K562 (cell line): ENCODE data around the gene COL20A1. TPM values are rescaled to one million over a fixed set of nuclear protein-coding genes. Genes with fewer than 3 reads are reported as not detected.

Source experiments
- ATAC-seq: fragments of 200-7000 bp; cut with Tn5 transposase; 3 replicates; pipeline ENCODE4 v1.9.1; 2020; ENCODE audit warnings: moderate library complexity
- BruUV-seq: library from RNA; stranded (reverse); fragments of 400-500 nt; replicated peaks from 2 replicates; lab custom pipeline; 2021; lab: Mats Ljungman, UMichigan
- CTCF ChIA-PET: fragments of 300-600 bp; formaldehyde crosslinking; extraction: SDS; loops from one replicate; lab custom pipeline; 2021; ENCODE audit warnings: low intra/inter-chr PET ratio; lab: Yijun Ruan, JAX
- POLR2A ChIA-PET: fragments of 300-600, 350-650 bp; sonication (Branson Sonifier 250); formaldehyde crosslinking; extraction: SDS; loops from one replicate; lab custom pipeline; 2021; ENCODE audit warnings: antibody characterized with exemption, inconsistent platforms; lab: Yijun Ruan, JAX
- DNase-seq, 4 experiments: peaks; one replicate each; pipeline versions ENCODE4 v3.0.0 to v3.0.0-alpha.2; 2011 to 2018; ENCODE audit warnings: low spot score in 3 of 4, mixed read lengths in 3 of 4; ENCODE audit errors: extremely low read depth in 1 of 4
- FAIRE-seq: peaks from 2 replicates; lab custom pipeline; 2011; peaks lifted over from hg19 to GRCh38; lab: Jason Lieb, UNC
- H2AFZ ChIP-seq: 2 replicates; pipeline ENCODE4 v1.6.0; 2011; ENCODE audit warnings: low read depth, low read length, control low read depth, inconsistent platforms
- H3K27ac ChIP-seq: fragments of 200-600 bp; 3 replicates; pipeline ENCODE4 v1.8.0; 2011; ENCODE audit warnings: low read depth, mild to moderate bottlenecking, control low read depth, inconsistent platforms, low read length, moderate library complexity, mixed read lengths; ENCODE audit errors: extremely low read depth
- H3K27me3 ChIP-seq, 2 experiments: fragments of 300-600 bp in 1 of 2; 2 replicates in 1 of 2; 3 replicates in 1 of 2; pipeline versions ENCODE4 v1.6.0 to v1.8.0; 2011; ENCODE audit warnings: inconsistent platforms in 2 of 2, low read length in 2 of 2, mild to moderate bottlenecking in 1 of 2, mixed read lengths in 1 of 2, moderate library complexity in 1 of 2; ENCODE audit not compliant: control insufficient read depth in 2 of 2, insufficient read depth in 2 of 2
- H3K36me3 ChIP-seq: fragments of 300-600 bp; 3 replicates; pipeline ENCODE4 v1.8.0; 2011; ENCODE audit warnings: mild to moderate bottlenecking, low read length, inconsistent platforms; ENCODE audit not compliant: control insufficient read depth, insufficient read depth
- H3K4me1 ChIP-seq, 2 experiments: fragments of 200-600 bp in 1 of 2; replicated peaks in 1 of 2; 2 replicates in 1 of 2; 3 replicates in 1 of 2; pipeline versions ENCODE4 v1.5.1 to v1.8.0; 2011; ENCODE audit warnings: inconsistent platforms in 2 of 2, low read length in 2 of 2, mild to moderate bottlenecking in 1 of 2, mixed read lengths in 1 of 2, moderate library complexity in 1 of 2; ENCODE audit not compliant: control insufficient read depth in 2 of 2, insufficient read depth in 2 of 2
- H3K4me2 ChIP-seq: 2 replicates; pipeline ENCODE4 v1.6.1; 2011; ENCODE audit warnings: low read length, control low read depth, inconsistent platforms, mixed read lengths; ENCODE audit not compliant: insufficient read depth
- H3K4me3 ChIP-seq: fragments of 200-600 bp; sonication (generic), shearing (Covaris generic); 2 replicates; pipeline ENCODE4 v1.5.1; 2016; ENCODE audit warnings: control low read depth, inconsistent platforms
- H3K79me2 ChIP-seq: fragments of 200-600 bp; 3 replicates; pipeline ENCODE4 v1.8.0; 2011; ENCODE audit warnings: low read length, inconsistent platforms; ENCODE audit not compliant: control insufficient read depth, insufficient read depth
- H3K9ac ChIP-seq, 2 experiments: 2 replicates each; pipeline versions ENCODE4 v1.6.0 to v1.6.1; 2011; ENCODE audit warnings: low read depth in 2 of 2, low read length in 2 of 2, control low read depth in 1 of 2, inconsistent platforms in 1 of 2, mild to moderate bottlenecking in 1 of 2, mixed read lengths in 1 of 2; ENCODE audit not compliant: insufficient read depth in 1 of 2
- H3K9me1 ChIP-seq: one replicate; pipeline ENCODE4 v1.6.0; 2011; ENCODE audit warnings: inconsistent platforms, mild to moderate bottlenecking, low read length, moderate library complexity; ENCODE audit not compliant: control insufficient read depth, insufficient read depth
- H3K9me3 ChIP-seq: replicated peaks from 2 replicates; pipeline ENCODE4 v1.5.1; 2011; ENCODE audit warnings: low read depth, low read length, inconsistent platforms; ENCODE audit not compliant: control insufficient read depth, insufficient read depth
- H4K20me1 ChIP-seq: replicated peaks from 2 replicates; pipeline ENCODE4 v1.6.1; 2011; ENCODE audit warnings: low read length, inconsistent platforms, mixed read lengths; ENCODE audit not compliant: control insufficient read depth, insufficient read depth
- ELF2 ChIP-seq: fragments of 250-450 bp; sonication (Bioruptor Pico); IDR thresholded peaks from 2 replicates; pipeline ENCODE4 v1.5.0; 2021; ENCODE audit warnings: mild to moderate bottlenecking
- HDAC6 ChIP-seq: IDR thresholded peaks from 2 replicates; pipeline ENCODE4 v1.6.1; 2012; ENCODE audit warnings: low read depth, mild to moderate bottlenecking, control low read depth, inconsistent platforms, low read length, moderate library complexity
- WGBS: fragments of 100-300 bp; shearing (Covaris generic); methylation state at CpG from one replicate; pipeline ENCODE4 v1.1.6; 2016; ENCODE audit warnings: low coverage, mixed read lengths; ENCODE audit not compliant: insufficient coverage; ENCODE audit errors: missing lambda C conversion rate; 5-methylcytosine and 5-hydroxymethylcytosine counted together
- in situ Hi-C: fragments of 300-500 bp; cut with MboI; formaldehyde crosslinking; loops from 4 replicates; pipeline ENCODE4 v1.15.0; 2018; ENCODE audit warnings: inconsistent platforms, mixed read lengths
- intact Hi-C: fragments of 100-400 bp; cut with micrococcal nuclease; formaldehyde crosslinking; loops from 2 replicates; pipeline ENCODE4 v1.14.2; 2022
- polyA plus RNA-seq, 8 experiments: library from polyadenylated mRNA; depleted of rRNA in 4 of 8; stranded (reverse) in 5 of 8; unstranded in 3 of 8; fragments of >200 nt; fragmentation: Nextera tagmentation in 2 of 8; fragmentation: Illumina TruSeq in 1 of 8; extraction: Ambion mirVana in 2 of 8; extraction: Trizol in 1 of 8; gene quantifications; 2 replicates each; pipeline versions ENCODE4 v1.2.1 to v1.2.3, GENCODE V29; 2011 to 2014; ENCODE audit warnings: inconsistent platforms in 1 of 8, missing spikeins in 1 of 8
- total RNA-seq, 7 experiments: library from RNA; depleted of rRNA in 6 of 7; stranded (reverse); fragments of >200 nt in 6 of 7; fragmentation: Illumina TruSeq in 2 of 7; extraction: Trizol in 2 of 7; gene quantifications; 2 replicates each; pipeline versions ENCODE4 v1.2.1 to v1.2.3, GENCODE V29; 2011 to 2021; ENCODE audit warnings: low replicate concordance in 1 of 7

Gene COL20A1
- total and polyA plus RNA-seq, 9 of the 15 experiments (the other 6 are each of a cell fraction or from before 2014, with no cell fraction given), result not detected

- Histone ChIP-seq H3K9ac (no peak overlapping the region), H3K36me3 (no peaks in the 10 kb centered on the region), H3K4me1 (peaks cover 0 to 27% of the 10 kb centered on the region in 2 experiments; a peak in 1 of 5 replicates), H3K9me1 (no peaks in the 10 kb centered on the region), H4K20me1 (no peaks in the 10 kb centered on the region), H3K9me3 (no peaks in the 10 kb centered on the region), H2AFZ (no peak overlapping the region), H3K4me2 (no peak overlapping the region), H3K27ac (no peak overlapping the region), H3K79me2 (no peaks in the 10 kb centered on the region), H3K27me3 (peaks cover 15 to 26% of the 10 kb centered on the region in 2 experiments; a peak in 4 of 5 replicates), H3K4me3 (no peak overlapping the region)
- no TSS peak for BruUV-seq
- ChIA-PET CTCF (interaction anchor here (0.6 kb wide), 1 partner anchor 9 kb away, joined by 3 read pairs; no protein-coding TSS in a partner anchor), POLR2A (no interaction called here)
- 0% methylated on average over 6 of the region's 8 CpGs for WGBS
- DNase-seq, result no peak
- in situ Hi-C loops, result no loop called here
- no peak for ATAC-seq
- no peak for FAIRE-seq
- TF ChIP-seq ELF2 (no peak), HDAC6 (no peak)
- intact Hi-C loops, result no loop called here
These were observed 32.7 kb downstream of the COL20A1 start for GRCh38 chr20:63325554-63326313.
